ENCODE data around the gene RBM19.

The RBM19 gene

DNA sequence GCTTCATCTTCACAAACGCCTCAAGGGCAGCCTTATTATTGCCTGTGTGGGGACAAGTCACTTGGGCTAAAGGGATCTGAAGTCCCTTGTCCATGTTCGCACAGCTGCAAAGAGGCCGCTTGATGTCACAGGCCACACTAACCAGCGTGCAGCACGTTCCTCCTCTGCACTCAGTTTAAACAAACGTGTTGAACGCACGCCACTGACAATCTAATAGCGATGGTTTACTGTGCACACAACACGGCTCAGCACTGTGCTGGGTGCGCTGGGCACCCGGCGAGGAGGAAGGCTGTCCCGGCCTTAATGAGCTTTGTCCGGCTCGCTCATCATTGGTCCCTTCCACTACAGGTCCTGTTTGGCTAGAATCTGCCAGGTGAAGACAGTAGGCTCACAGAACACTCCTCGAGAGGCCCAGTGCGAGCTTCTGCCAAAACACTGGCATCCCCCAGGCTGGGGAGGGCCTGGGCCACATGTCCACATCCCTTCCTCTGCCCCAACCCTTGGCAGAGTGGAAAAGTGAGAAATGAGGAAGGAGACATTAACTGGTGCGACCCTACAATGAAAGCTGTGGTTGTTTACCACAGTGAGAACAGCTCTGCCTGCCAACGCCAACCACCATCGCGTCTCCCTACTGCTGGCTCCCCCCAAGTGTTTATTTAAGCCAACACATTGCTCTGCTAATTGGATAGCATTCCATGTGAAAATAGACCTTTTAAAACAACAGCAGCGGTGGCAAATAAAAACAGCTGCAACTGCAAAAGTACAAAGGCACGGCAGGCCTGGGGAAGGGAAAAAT lies 113.2 kb downstream of the RBM19 start:
- DNase-seq, result no peak

DNA sequence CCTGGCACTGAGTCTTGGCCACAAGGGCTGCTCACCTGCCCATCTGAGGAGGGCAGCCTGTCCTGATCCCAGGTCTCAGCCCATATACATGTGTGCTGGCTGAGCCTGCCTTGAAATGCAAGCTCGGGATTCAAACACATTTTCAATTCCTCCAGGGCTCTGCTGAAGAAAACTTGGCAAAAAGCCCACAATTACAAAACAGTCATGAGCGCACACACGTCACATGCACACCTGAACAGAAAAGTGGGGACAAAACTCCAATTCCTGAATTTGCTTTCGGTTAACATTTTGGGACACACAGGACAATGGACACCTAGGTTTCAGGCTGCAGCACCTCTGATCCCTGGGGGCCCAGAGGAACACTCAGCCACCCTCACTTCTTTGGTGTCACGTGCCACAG lies 113.9 kb downstream of the RBM19 start:
- no peak for DNase-seq

DNA sequence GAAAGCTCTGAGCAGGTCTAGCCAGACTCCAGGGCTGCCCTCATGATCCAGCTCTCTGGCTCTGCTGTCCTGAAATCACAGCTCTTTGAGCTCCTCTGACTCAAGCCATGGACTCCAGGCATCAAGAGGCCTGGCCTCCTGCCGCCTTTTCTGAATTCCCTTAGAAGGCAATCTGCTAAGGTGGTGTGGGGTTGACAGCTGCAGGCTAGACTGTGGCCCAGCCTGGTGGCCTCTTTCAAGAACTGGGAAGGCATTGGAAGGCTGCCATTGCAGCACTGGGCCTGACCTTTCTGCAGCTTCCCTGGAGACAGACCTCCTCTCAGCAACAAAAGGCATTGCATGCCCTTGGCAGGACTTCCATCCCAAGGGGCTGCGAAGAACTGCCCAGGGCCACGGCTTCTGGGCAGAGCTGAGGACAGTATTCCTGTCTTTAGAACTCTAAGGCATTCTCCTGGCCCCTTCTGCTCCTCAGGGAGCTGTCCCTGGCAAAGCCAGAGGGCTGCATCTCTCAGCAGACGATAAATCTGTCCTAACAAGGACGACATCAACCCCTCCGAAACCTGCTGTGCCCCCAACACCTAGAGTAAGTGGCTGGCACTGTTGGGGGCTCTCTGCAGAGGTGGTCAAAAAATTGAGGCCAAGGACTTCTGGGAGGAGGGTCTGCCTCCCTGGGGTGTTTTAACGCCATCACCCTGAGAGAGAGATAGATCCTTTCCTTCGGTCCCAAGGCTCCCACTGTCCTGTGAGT lies 115.6 kb downstream of the RBM19 start:
- DNase-seq, result no peak

DNA sequence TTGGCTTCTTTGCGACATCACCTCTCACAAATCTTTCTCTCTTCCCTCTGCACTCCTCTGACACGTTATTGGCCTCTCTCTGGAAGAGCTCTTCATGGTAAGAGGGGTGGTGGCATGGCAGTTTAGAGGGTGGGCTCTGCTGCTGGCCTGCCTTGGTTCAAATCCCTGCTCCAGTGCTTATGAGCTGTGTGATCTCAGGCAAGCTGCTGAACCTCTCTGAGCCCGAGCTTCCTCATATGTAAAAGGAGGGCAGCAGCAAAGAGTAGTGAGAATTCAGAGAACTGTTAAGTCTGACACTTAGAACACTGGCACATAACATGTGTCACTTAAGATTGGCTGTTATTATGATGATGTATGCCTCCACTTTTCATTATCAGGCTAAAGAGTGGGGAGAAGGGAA lies 118.3 kb downstream of the RBM19 start:
- DNase-seq, result no peak

DNA sequence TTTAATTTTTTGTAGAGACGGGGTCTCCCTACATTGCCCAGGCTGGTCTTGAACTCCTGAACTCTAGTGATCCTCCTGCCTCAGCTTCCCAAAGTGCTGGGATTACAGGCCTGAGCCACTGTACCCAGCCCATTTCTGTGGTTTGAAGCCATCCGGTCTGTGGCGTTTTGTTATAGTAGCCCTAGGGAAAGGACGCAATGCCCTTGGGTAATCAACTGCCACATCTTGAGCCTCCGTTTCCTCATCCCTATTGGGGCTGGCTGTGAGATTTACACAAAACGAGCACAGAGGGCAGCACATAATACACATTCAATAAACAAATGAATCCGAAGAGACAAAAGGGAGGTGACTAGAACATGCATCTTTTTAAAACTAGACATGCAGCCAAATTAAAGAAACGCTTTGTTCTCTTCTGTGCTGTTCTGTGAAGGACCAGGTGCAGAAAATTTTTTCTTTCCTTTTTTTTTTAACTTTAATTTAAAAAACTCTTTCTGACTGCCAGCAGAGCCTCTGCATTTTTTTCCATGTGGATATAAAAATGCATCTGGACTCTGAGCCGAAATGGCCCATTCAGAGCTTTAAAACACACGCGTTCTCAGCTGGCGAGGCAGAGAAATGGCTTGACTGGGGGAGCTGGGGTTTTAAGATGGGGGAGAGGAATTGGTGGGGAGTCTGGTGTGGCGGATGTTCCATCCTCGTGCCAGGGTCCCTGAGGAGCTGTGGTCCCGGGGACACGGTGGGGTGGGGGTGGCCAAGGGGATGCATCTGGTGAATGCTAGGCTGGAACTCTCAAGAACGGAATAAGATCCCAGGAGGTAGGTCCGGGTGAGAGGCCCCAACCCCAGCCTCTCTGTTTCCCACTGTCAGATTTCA lies 119.0 kb downstream of the RBM19 start:
- DNase-seq, result no peak

DNA sequence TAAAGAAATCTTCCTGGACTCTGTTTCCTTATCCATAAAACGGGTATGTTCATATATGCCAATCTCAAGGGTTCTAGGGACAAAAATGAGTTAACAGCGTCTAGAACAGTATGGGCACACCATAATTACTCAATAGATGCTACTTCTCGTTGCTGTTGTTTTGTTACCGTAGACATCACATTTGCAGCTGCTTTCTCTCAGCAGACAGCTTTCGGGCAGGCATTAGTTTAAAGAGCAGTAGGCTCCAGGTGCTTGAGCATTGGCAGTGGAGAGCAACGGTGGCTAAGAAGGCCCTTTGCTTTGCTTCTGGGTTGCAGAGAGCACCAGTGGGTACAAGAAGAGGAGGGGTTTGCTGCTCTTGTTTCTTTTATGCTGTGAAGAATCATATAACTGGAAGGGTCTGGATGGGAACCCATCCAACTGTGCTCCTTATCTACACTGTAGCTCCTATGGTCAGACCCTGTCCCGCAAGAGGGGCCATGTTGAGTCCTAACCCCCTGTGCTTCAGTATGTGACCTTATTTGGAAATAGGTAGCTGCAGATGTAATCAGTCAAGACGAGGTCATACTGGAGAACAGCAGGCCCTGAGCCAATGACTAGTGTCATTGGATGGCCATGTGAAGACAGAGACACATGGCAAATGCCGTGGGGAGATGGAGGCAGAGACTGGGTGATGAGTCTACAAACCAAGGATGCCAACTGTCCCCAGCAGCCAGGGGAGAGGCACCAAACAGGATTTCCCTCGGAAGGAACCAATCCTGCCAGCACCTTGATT lies 120.0 kb downstream of the RBM19 start:
- no peak for DNase-seq

DNA sequence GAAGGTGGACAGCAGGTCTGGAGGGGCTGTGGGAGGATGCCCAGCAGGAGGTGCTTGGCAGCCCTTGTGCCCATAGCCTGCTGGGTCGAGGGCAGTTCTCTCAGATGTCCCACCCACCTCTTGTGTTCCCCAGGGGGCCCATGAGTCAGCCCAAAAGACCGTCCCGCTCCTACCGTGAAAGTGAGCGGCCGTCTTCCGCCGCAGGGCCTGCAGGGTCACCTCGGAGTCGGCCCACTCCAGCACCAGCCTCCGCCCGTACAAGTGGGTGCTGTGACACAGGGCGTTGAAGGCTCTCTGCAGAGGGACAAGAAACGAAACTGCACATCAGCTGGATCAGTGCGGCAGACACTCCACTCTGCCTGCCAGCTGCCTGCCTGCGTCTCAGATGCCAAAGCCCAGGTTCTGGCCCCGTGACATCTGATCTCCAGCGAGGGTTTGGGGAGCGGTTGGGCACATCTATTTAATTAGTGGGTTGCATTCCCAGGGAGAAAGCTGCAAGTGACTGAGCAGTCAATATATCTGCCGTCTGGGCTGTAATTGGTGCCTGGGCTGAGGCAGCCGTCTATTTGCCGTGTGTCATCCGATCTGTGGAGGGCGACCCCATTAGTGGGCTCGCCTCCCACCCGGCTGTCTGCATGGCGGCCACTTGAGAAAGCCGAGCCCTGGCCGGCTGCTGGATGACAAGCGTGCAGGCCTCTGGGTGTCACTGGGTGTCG lies 121.5 kb downstream of the RBM19 start:
- DNase-seq, result no peak

DNA sequence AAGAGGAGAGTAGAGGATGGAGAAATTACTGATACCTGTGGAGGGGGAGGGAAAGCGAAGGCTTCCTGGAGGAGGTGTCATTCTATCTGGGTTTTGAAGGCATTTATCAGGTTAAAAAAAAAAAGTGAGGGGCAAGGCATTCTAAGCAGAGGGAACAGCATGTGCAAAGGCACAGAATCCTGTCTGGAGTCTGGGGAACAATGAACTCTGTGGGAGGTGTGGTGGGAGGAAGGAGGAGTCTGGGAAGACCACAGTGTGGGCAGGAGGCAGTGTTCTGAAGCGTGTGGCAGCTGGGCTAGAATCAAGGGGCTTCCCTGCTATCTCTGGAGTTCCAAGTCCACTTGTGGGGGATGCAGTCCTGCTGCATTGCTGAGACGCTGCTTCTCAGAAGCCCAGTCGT lies 123.4 kb downstream of the RBM19 start:
- DNase-seq, result no peak

DNA sequence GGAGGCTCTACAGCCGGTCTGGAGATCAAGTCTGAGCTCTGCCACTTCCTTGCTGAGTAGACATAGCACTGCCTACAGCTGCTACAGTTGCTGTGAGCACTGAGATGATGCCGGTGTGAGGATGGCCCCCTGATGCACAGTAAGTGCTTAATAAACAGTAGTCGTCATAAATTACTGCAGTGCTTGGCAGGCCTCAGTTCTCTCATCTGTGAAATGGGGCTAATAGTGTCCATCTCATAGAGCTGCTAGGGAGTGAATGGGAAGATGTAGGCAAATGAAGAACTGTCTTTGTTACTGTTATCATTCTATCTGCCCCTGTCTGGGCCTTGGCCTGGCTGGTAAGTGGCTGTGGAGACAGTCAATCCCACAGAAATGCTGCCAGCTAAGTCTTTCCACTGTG lies 124.3 kb downstream of the RBM19 start:
- no peak for DNase-seq

DNA sequence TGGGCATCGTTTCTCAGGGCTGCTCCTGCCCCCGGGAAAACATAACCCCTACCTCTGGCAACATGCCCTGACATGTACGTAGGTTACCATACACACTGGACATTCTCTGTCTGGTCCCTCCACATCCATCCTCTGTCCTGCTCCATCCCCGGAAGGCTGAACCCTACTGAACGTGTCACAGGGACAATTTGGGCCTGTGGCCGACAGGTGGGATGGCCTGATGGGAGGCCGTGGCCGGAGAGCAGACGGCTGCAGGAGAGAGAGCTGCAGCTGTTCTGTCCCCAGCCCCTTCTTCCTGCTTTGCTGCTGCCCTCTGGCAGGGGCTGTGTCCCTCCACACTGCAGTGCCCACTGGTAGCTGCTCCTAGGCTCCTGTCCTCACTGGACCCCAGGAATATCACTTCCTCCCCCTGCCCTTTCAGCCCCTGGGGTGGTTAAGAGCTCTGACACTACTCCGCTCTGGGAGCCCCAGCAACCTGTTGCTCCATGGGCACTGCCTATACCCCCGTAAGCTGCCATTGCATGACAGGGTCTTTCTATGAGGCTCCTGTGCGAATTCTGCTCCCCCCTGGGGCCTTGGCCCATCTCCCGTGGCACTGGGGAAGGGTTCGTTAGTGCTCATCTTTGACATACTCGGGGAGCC lies 125.6 kb downstream of the RBM19 start:
- no peak for DNase-seq

DNA sequence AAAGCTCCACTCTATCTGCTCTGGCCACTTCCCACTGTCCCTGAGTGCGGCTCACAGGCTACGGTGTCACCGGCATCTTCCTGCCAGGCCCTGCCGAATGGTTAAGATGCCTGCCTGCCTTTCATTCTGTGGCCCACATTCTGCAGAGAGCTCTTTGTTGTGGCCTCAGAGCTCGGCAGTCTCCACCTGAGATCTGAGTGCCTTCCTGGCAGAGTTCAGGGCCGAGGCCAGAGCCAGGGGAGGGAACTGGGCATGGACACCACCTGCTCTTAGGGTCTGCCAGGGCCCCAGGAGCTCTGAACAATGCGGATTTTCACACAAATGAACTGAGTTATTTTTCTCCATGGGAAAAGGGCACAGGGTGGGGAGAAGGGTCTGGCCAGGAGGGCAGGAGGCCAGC lies 127.2 kb downstream of the RBM19 start:
- DNase-seq, result no peak

DNA sequence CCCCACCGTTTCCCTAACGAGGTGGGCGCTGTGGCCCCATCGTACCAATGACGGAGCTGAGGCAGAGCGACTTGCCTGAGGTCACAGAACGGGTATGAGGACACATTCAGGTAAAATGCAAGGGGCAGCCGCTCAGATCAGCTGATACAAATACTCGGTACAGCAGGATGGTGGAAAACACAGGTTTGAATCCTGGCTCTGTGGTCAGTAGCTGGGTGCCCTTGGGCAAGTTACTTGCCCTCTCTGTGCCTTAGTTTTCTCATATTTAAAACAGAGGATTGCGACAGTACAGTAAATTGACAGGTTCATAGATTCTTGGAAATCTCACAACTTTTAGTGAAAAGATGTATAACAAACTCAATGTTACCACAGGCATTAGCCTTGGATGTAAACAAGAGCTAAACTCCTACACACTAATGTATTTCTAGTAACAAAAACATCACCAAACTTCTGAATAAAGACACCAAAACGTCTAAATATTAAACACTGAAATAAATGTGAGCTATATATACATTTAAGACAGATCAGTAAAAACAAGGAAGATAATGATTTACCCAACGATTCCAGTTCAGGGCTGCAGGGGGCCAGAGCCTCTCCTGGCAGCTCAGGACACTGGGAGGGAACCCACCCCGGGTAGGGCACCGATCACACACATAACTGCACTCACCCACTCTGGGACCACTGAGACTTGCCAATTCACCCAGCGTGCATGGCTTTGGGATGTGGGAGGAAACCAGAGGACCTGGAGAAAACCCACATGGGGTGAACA lies 128.4 kb downstream of the RBM19 start:
- no peak for DNase-seq

DNA sequence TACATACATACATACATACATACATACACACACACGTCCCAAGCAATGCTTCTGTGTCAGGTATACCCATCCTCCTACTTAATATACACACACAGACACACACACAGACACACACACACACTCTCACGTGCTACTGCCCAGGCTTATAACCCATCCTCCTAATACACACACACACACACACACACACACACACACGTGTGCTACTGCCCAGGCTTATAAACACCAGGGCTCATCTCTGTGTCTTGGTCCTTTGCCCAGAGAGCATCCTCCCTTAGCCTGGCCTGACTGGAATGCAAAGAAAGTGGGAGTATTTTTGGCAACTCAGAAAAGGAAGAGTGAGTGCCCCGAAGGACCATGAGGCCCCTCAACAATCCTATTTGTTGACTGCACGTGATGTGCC lies 129.0 kb downstream of the RBM19 start:
- no peak for DNase-seq

DNA sequence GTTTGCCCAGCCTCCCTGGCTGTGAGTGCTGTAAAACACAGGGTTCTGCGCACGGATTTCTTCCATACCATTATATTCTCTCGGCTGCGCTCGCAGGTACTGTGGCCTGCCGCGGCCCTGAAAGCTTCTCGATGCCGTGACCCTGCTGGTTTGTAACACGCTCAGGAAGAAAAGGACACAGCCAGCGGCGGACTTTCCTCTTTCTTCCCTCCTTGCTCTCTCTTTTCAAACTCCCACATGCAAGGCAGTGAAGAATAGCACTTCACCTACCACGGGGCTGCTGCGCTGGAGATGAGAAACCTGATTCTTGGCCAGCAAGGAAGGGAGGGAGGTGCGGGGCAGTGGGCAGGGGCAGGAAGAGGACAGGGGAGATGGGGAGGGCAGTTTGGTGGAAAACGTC lies 130.2 kb downstream of the RBM19 start:
- no peak for DNase-seq

DNA sequence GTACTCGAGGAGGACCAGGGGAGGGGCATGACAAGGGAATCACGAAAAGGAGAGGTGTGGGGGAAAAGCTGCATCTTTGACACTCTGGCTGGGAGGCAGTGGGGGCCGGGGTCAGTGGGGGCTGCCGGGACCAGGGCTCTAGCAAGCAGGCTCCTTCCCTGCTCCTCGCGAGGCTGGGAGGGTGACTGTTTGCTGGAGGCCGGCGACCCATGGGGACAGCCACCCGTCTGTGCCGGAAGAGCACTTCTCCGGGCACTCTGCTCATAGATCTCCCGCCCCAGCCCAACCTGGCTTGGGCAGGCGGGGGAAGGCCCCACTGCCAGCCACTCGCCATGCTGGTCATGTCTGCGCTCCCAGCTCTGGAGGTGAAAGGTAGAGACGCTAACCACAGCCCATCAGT lies 130.7 kb downstream of the RBM19 start:
- DNase-seq, result no peak

DNA sequence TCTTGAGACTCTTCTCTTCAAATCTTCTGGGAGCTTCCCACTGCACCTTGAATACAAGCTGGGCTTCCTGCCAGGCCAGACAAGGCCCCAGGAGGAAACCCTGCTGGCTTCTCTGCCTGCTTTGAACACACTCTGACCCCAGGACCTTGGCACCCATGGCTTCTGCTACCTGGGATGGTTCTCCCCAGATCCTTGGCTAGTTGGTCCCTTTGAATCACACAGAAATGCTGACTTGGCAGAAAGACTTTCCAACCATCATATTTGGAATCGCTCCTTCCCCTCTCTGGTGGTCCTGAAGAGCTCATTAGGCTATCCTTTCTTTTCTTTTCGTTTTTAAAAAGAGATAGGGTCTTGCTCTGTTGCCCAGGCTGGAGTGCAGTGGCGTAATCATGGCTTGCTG lies 132.7 kb downstream of the RBM19 start:
- DNase-seq, result no peak

DNA sequence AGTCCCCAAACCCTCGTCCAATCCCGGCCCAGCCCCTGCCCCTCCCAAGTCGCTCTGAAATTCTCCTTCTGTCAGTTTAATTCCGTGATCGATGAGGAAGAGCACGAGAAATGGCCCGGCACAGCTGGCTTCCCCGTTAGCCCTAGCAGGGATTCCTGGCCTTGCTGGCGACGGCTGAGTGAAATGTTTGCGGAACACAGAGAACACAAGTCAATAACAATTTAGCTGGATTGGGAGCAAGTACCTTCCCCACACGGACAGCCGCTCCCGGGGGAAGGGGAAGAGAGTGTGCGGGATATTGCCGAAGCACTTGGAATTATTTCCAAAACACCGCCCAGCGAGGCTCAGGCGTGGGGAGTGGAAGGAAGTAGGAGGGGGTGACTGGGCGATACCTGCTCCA lies 134.6 kb downstream of the RBM19 start:
- no peak for DNase-seq

DNA sequence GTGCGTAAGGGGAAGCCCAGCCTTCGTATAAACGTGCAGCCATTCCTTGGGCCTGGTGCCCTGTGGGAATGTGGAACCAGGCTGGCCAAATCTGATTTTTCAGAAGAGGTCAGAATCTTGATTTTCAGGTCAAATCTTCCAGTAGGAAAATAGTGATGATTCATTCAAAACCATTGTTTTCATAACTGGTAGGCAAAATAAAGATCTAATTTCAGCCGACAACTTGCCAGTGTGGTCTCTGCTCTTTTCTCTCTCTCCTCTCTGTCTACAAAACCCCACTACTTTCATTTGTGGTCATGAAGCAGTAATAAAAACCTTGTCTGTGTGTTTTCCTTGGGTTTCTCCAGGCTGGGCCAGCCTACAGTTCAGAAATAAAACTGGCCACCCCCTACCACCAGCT lies 135.1 kb downstream of the RBM19 start:
- DNase-seq, result no peak

DNA sequence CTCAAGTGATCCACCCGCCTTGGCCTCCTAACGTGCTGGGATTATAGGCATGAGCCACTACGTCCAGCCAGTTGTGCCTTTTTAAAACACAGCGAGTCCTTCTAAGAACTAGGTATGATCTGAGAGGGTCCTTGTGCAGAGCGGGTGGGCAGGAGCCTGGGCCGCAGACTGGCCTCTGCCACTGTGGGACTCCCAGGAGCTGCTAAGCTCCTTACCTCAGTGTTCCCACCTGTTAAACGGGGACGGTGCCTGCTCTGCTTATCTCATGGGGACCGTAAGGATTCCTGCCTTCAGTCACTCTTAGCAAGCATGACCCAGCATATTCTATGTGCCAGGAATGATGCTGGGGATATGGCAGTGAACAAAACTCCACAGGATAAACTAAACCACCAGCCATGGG lies 136.9 kb downstream of the RBM19 start:
- DNase-seq, result no peak

DNA sequence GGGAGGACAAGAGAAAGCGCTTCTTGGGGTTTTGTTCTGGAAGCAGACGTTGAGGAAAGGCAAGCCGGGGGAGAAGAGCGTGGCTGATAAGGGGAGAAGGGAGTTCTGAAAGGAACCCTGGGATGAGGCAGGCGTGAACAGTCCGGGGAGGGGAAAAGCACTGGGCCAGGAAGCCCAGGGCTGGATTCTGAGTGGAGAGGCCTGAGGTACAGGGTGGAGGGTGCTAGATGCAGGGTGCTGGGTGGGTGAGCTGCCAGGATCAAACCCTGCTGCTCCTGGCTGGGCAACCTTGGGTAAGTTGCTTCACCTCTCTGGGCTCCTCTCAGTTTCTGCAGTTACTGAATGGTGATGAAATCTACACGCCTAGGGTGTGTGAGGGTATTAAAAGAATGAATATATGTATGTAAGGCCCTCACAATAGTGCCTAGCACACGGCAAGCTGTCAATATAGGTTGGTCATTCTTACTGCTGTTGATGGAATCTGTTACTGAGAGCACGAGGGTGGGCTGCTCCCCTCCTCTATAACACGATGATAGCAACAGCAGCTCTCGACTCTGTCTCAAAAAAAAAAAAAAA lies 138.5 kb downstream of the RBM19 start:
- DNase-seq, result no peak
